Activated gamma-delta T cell (primary cell): ENCODE results near the gene ATXN3L.

Experiments used
- DNase-seq: peaks from one replicate; lab custom pipeline; 2025; lab: John Stamatoyannopoulos, UW
- total RNA-seq, 2 donors: gene quantifications; one replicate each; lab custom pipeline; 2026; lab: John Stamatoyannopoulos, UW

ATXN3L gene
- total RNA-seq = 0 reads per million in 2 donors

GRCh38 chrX:13319953-13320352 is at the start of gene ATXN3L:
Gene ATXN3L (minus strand): TSS chrX:13320053. CDS start chrX:13319934, 119 bp downstream.
- DNase-seq = no peak

GRCh38 chrX:13369256-13370030 is 49.6 kb upstream of the ATXN3L start:
- DNase-seq = no peak

GRCh38 chrX:13367950-13368349 is 48.1 kb upstream of the ATXN3L start:
- no peak for DNase-seq

DNA sequence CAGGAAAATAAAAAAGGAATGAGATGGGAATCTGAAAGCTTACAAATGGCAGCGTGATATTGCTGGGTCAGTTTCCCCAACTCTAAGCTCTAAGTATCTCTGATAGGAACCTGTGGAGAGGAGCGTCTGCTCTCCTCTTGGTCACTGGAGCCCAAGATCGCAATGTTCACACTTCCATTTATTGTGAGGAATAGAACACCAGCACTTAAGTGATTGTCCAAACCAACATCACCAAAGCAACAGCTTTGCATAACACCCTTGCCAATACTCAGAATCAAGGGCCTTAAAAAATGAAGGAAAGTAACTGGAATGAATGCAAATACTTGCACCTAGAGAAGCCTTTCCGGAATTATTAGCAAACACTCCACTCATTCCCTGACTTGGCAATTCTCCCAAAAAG is 46.8 kb upstream of the ATXN3L start:
- DNase-seq = no peak

DNA sequence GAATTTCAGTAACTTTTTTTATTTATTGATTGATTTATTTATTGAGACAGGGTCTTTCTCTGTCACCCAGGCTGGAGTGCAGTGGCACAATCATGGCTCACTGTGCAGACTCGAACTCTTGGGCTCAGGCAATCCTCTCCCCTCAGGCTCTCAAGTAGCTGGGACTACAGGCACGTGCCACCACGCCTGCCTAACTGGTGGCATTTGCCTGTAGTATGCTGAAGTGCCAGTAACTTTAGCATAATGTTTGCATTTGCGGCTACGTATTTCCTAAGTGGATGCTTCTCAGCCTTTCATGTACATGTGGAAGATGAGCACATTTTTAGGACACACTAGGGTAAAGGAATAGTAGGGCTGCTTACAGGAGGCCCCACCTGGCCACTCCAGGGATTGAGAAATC is 45.3 kb upstream of the ATXN3L start:
- DNase-seq = no peak

DNA sequence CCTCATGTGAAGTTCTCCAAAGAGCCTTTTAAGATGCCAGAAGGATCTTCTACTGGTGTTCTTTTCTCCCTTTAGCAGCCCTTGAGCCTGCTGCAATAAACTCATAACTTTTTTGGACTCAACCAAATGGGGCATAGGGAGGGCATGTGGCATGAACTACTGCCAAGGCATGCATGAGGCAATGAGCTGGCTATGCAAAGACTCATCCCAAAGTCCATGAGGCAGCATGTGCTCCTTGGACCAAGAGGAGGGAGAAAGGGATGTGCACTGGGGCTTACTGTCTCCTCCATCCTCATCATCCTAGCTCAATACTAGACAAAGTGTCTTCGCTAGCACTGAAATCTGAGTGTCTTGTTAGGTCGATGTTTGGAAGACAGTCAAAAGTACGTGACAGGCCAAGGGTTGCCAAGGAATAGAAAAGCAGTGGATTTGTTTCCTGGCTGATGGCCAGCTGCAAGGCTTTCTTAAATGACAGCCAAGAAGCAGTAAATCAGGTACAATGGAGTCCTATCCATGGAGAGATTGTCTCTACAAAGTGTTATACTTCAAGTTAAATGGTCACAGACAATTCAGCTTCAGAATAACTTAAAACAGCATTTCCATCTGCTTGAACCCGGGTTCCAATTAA is 44.5 kb upstream of the ATXN3L start:
- no peak for DNase-seq

DNA sequence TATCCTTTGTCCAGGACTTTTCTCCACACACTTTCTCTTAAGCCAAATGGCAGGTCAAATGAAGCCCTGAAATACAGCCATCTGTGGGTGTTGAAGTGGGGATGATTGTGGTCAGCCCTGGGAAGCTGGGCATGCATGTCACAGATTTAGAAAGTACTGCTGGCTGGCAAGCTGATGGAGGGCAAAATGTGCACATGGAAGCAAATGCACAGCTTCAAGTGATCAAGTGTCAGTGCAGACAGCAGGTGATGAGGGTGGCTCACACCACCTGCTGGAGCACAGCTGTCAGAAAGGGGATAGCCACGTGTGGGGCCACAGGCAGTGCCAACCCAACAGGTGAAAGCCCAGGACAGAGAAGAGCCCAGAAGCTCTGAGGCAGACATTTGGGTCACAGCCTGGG is 40.3 kb upstream of the ATXN3L start:
- DNase-seq = no peak

GRCh38 chrX:13357925-13358324 is 38.1 kb upstream of the ATXN3L start:
- no peak for DNase-seq

DNA sequence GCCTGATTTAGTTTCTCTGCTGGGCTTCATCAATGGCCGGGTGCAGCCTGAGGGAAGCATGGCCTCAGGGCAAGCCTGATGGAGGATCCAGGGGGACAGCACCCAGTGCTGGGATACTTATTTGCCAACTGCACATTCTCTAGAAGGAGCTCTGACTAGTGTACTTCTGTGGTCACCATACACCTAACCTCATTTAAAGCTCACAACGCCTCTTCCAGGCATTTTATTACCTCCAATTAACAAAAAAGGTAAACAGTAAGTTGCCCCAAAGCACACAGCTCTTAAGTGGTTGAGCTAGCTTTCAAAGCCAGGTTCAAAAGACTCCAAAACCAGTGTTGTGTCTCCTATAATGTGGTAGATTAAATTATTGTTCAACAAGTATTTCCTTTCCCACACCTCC is 26.8 kb upstream of the ATXN3L start:
- no peak for DNase-seq

- no peak for DNase-seq
Observed at GRCh38 chrX:13345438-13345837, 25.6 kb upstream of the ATXN3L start.

DNA sequence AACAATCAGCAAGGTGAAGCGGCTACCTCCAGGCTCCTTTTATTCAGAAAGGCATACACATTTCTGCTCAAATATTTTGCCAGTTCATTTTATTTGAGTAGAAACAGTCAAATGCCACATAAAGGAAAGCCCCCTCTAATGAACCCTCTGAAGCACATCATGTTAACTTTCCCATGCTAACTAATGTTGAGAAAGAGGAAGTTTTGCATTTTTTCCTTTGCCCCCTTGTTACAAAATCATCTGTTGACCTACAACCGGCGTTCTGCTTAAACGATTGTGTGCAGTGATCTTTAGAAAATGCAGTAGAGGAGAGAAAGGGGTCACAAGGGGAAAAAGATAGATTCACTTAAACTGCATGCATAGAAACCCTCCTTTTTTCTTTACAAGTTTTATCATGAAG is 25.2 kb upstream of the ATXN3L start:
- DNase-seq = no peak

DNA sequence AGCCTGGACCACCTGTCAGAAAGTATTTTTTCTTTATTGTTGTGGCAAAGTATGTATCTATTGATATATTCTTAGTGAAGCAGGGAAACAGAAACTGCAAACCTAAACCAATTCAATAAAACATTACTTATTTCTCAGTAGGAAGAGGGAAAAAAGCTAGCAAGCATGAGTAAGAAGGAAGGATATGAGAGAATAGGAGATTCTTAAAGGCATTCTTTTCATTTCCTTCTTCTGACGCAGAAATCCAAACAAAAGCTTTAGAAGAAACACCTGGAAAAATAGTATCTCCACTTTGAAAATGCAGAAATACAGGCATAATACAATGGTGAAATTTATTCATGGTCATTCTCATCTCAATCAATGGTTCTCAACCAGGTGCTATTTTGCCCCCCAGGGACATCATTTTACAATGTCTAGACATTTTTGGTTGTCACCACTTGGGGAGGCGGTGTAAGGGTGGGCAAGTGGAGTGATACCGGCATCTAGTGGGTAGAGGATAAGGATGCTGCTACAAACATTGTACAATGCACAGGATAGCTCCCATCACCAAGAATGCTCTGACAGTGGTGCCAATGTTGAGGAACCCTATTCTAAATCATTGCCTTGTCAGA is 21.7 kb upstream of the ATXN3L start:
- DNase-seq = no peak

DNA sequence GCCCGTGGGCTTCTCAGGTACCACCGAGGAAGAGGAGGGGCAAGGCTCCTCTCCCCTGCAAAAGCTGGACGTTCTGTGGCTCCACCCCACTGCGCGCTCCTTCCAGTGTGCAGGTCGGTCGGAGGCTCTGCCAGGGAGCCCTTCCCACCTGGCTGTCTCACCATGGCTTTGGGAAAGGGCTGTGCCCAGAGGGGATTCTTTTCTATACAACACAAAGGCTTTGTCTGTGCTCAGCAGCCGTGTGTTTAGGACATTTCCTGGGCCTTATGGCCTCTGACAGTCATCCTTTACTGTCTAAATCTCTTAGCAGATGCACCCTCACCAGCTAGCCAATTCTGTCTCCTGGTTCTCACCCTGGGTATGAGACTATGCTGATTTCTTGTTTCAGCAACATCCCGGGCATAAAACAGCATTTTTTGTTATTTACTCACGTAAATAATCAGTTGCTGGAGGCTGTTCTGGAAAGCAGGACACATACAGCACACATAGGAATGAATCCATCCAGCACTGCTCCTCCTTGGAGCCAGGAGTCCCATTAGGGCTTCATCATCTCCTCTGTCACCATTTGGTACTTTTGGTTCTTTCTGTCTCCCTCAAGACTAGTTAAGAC is 20.4 kb upstream of the ATXN3L start:
- no peak for DNase-seq

GRCh38 chrX:13339607-13340006 is 19.8 kb upstream of the ATXN3L start:
- DNase-seq = no peak

DNA sequence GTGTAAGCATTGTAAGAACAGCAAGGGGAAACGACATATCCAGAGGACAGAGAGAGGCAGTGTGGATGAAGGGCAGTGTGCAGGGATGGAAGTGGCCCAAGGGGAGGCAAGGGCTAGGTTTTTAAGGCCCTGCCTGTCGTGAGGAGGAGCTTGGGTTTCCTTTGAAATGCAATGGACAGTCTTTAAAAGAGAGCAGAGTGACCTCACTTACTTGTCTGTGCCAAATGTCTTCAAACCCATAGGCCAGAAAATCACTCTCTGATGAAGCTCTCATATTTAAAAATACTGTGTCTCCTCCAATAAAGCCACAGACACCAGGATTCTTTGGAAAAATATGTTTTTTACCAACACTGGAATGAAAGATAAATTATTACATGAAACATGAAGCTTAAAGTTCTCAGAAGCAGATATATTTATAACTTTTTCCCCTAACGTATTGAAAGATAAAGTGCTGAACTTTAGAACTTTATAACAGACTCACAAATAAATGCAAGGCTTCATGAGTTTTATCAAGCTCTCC is 19.2 kb upstream of the ATXN3L start:
- no peak for DNase-seq

DNA sequence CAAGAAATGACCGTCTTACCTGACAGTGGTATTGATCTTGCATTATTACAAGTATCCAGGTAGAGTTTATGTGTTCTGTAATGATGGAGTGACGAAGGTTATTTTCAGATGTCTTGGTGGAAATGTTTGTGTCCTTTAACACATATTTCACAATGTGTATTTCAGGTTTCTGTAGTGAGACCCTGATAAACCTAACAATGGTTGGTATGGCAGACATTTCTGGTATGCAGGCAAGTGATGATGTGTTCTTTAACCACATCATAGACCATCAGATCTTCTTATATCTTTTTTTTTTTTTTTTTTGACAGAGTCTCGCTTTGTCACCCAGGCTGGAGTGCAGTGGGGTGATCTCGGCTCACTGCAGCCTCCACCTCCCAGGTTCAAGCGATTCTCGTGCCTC is 14.6 kb upstream of the ATXN3L start:
- no peak for DNase-seq

DNA sequence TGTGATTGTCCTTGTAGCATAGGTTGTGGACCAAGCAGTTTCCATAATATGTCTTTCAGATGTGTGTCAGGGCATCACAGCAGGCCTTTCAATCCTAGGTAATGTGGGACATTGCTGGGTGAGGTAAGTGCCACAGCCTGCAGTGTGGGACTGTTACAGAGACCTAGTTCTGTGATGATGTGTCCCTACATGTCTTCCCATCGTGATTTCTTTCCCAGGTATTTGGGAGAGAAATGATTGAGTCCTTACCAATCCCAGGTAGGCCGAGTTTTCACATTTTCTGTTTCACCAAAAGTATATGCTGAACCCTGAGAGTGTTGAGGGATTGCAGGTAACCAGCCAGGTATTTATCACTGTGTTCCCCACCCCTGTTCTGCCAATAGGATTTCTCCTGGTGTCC is 10.6 kb upstream of the ATXN3L start:
- no peak for DNase-seq

DNA sequence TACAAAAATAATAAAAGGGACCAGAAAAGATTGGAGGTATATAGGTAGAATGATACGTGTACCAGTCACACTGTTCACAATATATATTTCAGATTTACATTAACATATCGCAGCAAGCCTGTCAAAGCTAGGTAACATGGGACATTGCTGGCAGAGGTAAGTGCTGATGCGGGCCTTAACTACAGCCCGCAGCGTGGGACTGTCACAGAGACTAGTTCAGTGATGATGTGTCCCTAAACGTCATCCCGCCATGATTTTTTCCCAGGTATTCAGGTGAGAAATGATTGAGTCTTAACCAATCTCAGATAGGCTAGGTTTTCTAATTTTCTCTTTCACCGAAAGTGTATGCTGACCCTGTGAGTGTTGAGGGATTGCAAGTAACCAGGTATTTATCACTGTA is 7.8 kb upstream of the ATXN3L start:
- DNase-seq = no peak

GRCh38 chrX:13323241-13323640 is 3.4 kb upstream of the ATXN3L start:
- no peak for DNase-seq

GRCh38 chrX:13317366-13317765 is 2.5 kb downstream of the ATXN3L start:
- DNase-seq = no peak

DNA sequence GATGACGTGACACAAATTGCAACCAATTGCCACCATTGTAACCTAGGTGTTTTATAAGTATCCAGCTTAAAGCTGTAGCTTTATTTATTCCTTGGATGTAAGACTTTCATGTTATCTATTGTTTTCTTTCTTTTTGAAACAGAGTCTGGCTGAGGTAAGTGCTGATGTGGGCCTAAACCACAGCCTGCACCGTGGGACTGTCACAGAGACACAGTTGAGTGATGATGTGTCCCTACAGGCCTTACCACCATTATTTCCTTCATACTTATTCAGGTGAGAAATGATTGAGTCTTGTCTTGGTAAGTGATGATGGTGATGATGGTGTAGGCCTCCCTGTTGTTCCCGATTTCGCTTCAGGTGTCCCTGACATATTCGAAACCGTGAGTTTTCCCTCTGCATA is 8.3 kb downstream of the ATXN3L start:
- no peak for DNase-seq

DNA sequence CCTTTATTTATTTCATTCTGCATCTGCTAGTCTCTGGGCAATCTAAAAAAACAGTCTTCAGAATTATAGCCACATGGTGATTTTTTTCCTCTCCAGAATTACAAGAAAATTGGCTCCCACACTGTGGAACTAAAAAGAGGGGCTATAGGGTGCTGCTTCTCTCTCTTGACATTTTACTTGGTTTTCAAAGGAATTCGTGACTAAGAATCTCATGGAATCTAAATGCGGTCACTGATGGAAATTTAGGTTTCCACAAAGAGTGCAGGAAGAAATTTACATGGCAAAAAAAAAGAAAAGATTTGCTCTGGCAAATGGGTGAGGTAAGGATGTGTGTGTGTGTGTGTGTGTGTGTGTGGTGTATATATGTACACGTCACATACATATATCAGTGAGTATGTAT is 10.2 kb downstream of the ATXN3L start:
- DNase-seq = no peak

GRCh38 chrX:13307041-13307440 is 12.8 kb downstream of the ATXN3L start:
- DNase-seq = no peak
